HG02943 (cell line): Measurements from ENCODE around the gene COL18A1.
"Not testable (repeated sequence)": the region's sequence is repeated elsewhere in the genome, so short reads cannot be mapped to it uniquely, and the experiment has no call there.

Source experiments
- ATAC-seq: cut with Tn5 transposase; IDR thresholded peaks from one replicate; pipeline ENCODE4 v1.9.1; 2021; ENCODE audit warnings: mild to moderate bottlenecking, low read depth, moderate library complexity; ENCODE audit not compliant: unreplicated experiment

COL18A1 gene

GRCh38 chr21:45438391-45439145 is 33.6 kb downstream of the COL18A1 start:
- ATAC-seq, result no peak

- peak; percentile 69 for ATAC-seq
Observed at GRCh38 chr21:45439161-45439872, 34.4 kb downstream of the COL18A1 start.

- ATAC-seq, result no peak
Observed at GRCh38 chr21:45439901-45440461, 35.0 kb downstream of the COL18A1 start.

- ATAC-seq, result no peak
Observed at GRCh38 chr21:45440736-45441350, 35.9 kb downstream of the COL18A1 start.

- no peak for ATAC-seq
Observed at GRCh38 chr21:45441431-45442255, 36.7 kb downstream of the COL18A1 start.

- ATAC-seq, result no peak
Observed at GRCh38 chr21:45442276-45442675, 37.3 kb downstream of the COL18A1 start.

GRCh38 chr21:45442686-45443594 is 38.0 kb downstream of the COL18A1 start:
- ATAC-seq, result not testable (repeated sequence)

- ATAC-seq, result no peak
Observed at GRCh38 chr21:45443595-45444181, 38.7 kb downstream of the COL18A1 start.

- ATAC-seq, result no peak
Observed at GRCh38 chr21:45444385-45444784, 39.4 kb downstream of the COL18A1 start.

- no peak for ATAC-seq
Observed at GRCh38 chr21:45445369-45445768, 40.4 kb downstream of the COL18A1 start.

- ATAC-seq, result no peak
Observed at GRCh38 chr21:45447821-45448220, 42.9 kb downstream of the COL18A1 start.

- no peak for ATAC-seq
Observed at GRCh38 chr21:45448283-45448809, 43.4 kb downstream of the COL18A1 start.

- ATAC-seq, result no peak
Observed at GRCh38 chr21:45448810-45449657, 44.1 kb downstream of the COL18A1 start.

GRCh38 chr21:45449658-45450422 is 44.9 kb downstream of the COL18A1 start:
- no peak for ATAC-seq

- no peak for ATAC-seq
Observed at GRCh38 chr21:45450423-45451090, 45.6 kb downstream of the COL18A1 start.

GRCh38 chr21:45451091-45451740 is 46.3 kb downstream of the COL18A1 start:
- no peak for ATAC-seq
